ENCODE results near the gene AKAP9. TPM values are rescaled to one million over a fixed set of nuclear protein-coding genes. Genes with fewer than 3 reads are reported as not detected.

Gene AKAP9
- total and polyA plus RNA-seq, 12 donors: 22.7 to 122 (median 54.0) TPM

GRCh38 chr7:92131764-92132330 is 191.2 kb downstream of the AKAP9 start:
- Histone ChIP-seq H3K4me1 (replicated peaks in 1 of 2) (peaks cover 5 to 28% of the 10 kb centered on the region in 2 donors), H3K36me3 (replicated peaks in 1 of 2) (peaks cover 0 to 24% of the 10 kb centered on the region in 2 donors), H3K27me3 (no peaks in the 10 kb centered on the region), H3K9me3 (replicated peaks in 1 of 3) (no peaks in the 10 kb centered on the region), H3K27ac (no peak overlapping the region), H3K4me3 (no peak overlapping the region)
- intact Hi-C loops (cut with DNase I): loop anchor here in 1 of 2 donors (10.0 kb wide), 1 partner anchor 247 kb away; the partner anchor contains the start of gene MTERF1
- 40 to 61% (median 48%) methylated on average over 4 of the region's 4 CpGs for WGBS, 4 donors
- DNase-seq: no peak
- TF ChIP-seq CTCF (IDR thresholded peaks at IDR 0.05) (no peak), POLR2A (IDR thresholded peaks at IDR 0.05) (no peak)

GRCh38 chr7:92133133-92133736 is 192.6 kb downstream of the AKAP9 start:
- WGBS, 4 donors: 28 to 42% (median 32%) methylated on average over 14 to 15 of the region's 15 CpGs
- peaks cover 5 to 28% of the 10 kb centered on the region in 2 donors for H3K4me1 ChIP-seq (replicated peaks in 1 of 2)

GRCh38 chr7:92133737-92134270 is 193.1 kb downstream of the AKAP9 start:
- H3K4me3 ChIP-seq: peak overlapping the region; percentile 51 to 82 (median 58)
- 0 to 1% (median 1%) methylated on average over 1 to 42 of the region's 42 CpGs; no CpG with 5 or more reads in 1 of the 4 donors for WGBS, 4 donors
- no peaks in the 10 kb centered on the region for H3K27me3 ChIP-seq
- TF ChIP-seq POLR2A (IDR thresholded peaks at IDR 0.05): no peak
- peak; percentile 80 to 93 (median 86) for TF ChIP-seq CTCF (IDR thresholded peaks at IDR 0.05)
- DNase-seq: peak; percentile 66 to 89 (median 80)
- H3K9me3 ChIP-seq (replicated peaks in 1 of 3): no peaks in the 10 kb centered on the region
- peak overlapping the region; percentile 92 to 99 (median 97) for H3K27ac ChIP-seq
- H3K36me3 ChIP-seq (replicated peaks in 1 of 2): peaks cover 0 to 12% of the 10 kb centered on the region in 2 donors
- intact Hi-C loops (cut with DNase I): loop anchor here in 1 of 2 donors (10.0 kb wide), 1 partner anchor 249 kb away; the partner anchor contains the start of gene MTERF1
- H3K4me1 ChIP-seq (replicated peaks in 1 of 2): peaks cover 5 to 28% of the 10 kb centered on the region in 2 donors

More at GRCh38 chr7:92133133-92133736, 192.6 kb downstream of the AKAP9 start:
- peak in 2 of 7 donors; percentile 7 to 22 for DNase-seq
- peak overlapping the region; percentile 51 to 82 (median 58) for H3K4me3 ChIP-seq
- H3K27me3 ChIP-seq: no peaks in the 10 kb centered on the region
- TF ChIP-seq POLR2A (IDR thresholded peaks at IDR 0.05) (no peak), CTCF (IDR thresholded peaks at IDR 0.05) (no peak)
- peaks cover 0 to 17% of the 10 kb centered on the region in 2 donors for H3K36me3 ChIP-seq (replicated peaks in 1 of 2)
- intact Hi-C loops (cut with DNase I): loop anchor here in 1 of 2 donors (10.0 kb wide), 1 partner anchor 248 kb away; the partner anchor contains the start of gene MTERF1
- no peaks in the 10 kb centered on the region for H3K9me3 ChIP-seq (replicated peaks in 1 of 3)
- peak overlapping the region in 4 of 5 donors; percentile 92 to 97 (median 95) for H3K27ac ChIP-seq
